B cell (primary cell): ENCODE data around the gene SESTD1. TPM values are rescaled to one million over a fixed set of nuclear protein-coding genes. Genes with fewer than 3 reads are reported as not detected.

Experiments
- ATAC-seq: fragments of 200-7000 bp; cut with Tn5 transposase; one replicate; pipeline ENCODE4 v1.10.0; 2021; ENCODE audit warnings: low read depth, mild to moderate bottlenecking, moderate number of reproducible peaks, moderate library complexity
- CTCF ChIA-PET: fragments of 350-600 bp; sonication (Branson Sonifier 250); formaldehyde crosslinking; loops from one replicate; lab custom pipeline; 2021; ENCODE audit warnings: antibody characterized with exemption, inconsistent platforms; lab: Charles Lee
- POLR2A ChIA-PET: fragments of 350-600 bp; sonication (Branson Sonifier 250); formaldehyde crosslinking; loops from one replicate; lab custom pipeline; 2021; ENCODE audit warnings: antibody characterized with exemption; lab: Charles Lee
- DNase-seq: peaks from one replicate; pipeline ENCODE4 v3.0.0; 2013
- H2AFZ ChIP-seq: 2 replicates; pipeline ENCODE4 v1.6.1; 2012; ENCODE audit warnings: mild to moderate bottlenecking, low read depth, low read length; ENCODE audit not compliant: insufficient read depth, poor library complexity, severe bottlenecking
- H3K27ac ChIP-seq, 2 donors: 1 replicate in 1 of 2; 2 replicates in 1 of 2; pipeline ENCODE4 v1.5.1; 2012 to 2013; ENCODE audit warnings: low read length in 2 of 2, mild to moderate bottlenecking in 2 of 2, moderate library complexity in 1 of 2
- H3K27me3 ChIP-seq, 4 experiments: fragments of 200-600 bp in 1 of 4; sonication (generic) in 1 of 4; replicated peaks in 1 of 4; 1 replicate in 2 of 4; 2 replicates in 2 of 4; pipeline versions ENCODE4 v1.6.1 to v1.7.0; 2013 to 2016; ENCODE audit warnings: low read length in 3 of 4, mild to moderate bottlenecking in 2 of 4, mixed read lengths in 1 of 4, moderate library complexity in 1 of 4; ENCODE audit not compliant: insufficient read depth in 4 of 4, control insufficient read depth in 3 of 4; ENCODE audit errors: control extremely low read depth in 1 of 4
- H3K36me3 ChIP-seq, 2 experiments: replicated peaks in 1 of 2; 1 replicate in 1 of 2; 2 replicates in 1 of 2; pipeline versions ENCODE4 v1.6.1 to v1.7.1; 2013; ENCODE audit warnings: low read length in 1 of 2; ENCODE audit not compliant: insufficient read depth in 2 of 2, control insufficient read depth in 1 of 2; ENCODE audit errors: control extremely low read depth in 1 of 2, extremely low read depth in 1 of 2
- H3K4me1 ChIP-seq, 2 donors: fragments of 200-600 bp in 1 of 2; sonication (generic) in 1 of 2; 1 replicate in 1 of 2; 2 replicates in 1 of 2; pipeline versions ENCODE4 v1.5.1 to v1.6.1; 2013 to 2017; ENCODE audit warnings: low read length in 2 of 2; ENCODE audit not compliant: control insufficient read depth in 2 of 2, insufficient read depth in 2 of 2
- H3K4me2 ChIP-seq: replicated peaks from 2 replicates; pipeline ENCODE3; 2012; ENCODE audit warnings: mild to moderate bottlenecking, low read depth, low read length; ENCODE audit not compliant: poor library complexity, severe bottlenecking
- H3K4me3 ChIP-seq, 5 experiments: fragments of 200-600 bp in 1 of 5; sonication (generic) in 1 of 5; 1 replicate in 3 of 5; 2 replicates in 2 of 5; pipeline versions ENCODE4 v1.5.1 to v1.7.0; 2011 to 2016; ENCODE audit warnings: low read length in 4 of 5, mild to moderate bottlenecking in 4 of 5, low read depth in 2 of 5, control low read depth in 1 of 5, moderate library complexity in 1 of 5; ENCODE audit not compliant: insufficient read depth in 1 of 5; ENCODE audit errors: control extremely low read depth in 1 of 5, extremely low read depth in 1 of 5
- H3K79me2 ChIP-seq: fragments of 200-600 bp; sonication (generic); one replicate; pipeline ENCODE4 v1.6.0; 2016; ENCODE audit warnings: low read length; ENCODE audit not compliant: control insufficient read depth, insufficient read depth
- H3K9ac ChIP-seq: fragments of 200-600 bp; sonication (generic); 2 replicates; pipeline ENCODE4 v1.6.1; 2017; ENCODE audit warnings: mild to moderate bottlenecking, low read length, moderate library complexity
- H3K9me3 ChIP-seq, 3 donors: one replicate each; pipeline versions ENCODE4 v1.6.1 to v1.7.1; 2013; ENCODE audit warnings: low read length in 2 of 3; ENCODE audit not compliant: control insufficient read depth in 2 of 3, insufficient read depth in 1 of 3; ENCODE audit errors: control extremely low read depth in 1 of 3
- H4K20me1 ChIP-seq: 2 replicates; pipeline ENCODE4 v1.6.0; 2012; ENCODE audit warnings: mild to moderate bottlenecking, low read length; ENCODE audit not compliant: insufficient read depth, control insufficient read depth, poor library complexity, severe bottlenecking
- H3K27ac Mint-ChIP-seq: one replicate; pipeline ENCODE4 v1.8.0; 2021; ENCODE audit warnings: mixed read lengths
- H3K27me3 Mint-ChIP-seq: one replicate; pipeline ENCODE4 v1.8.0; 2021; ENCODE audit warnings: mixed read lengths
- H3K4me1 Mint-ChIP-seq: one replicate; pipeline ENCODE4 v1.8.0; 2021; ENCODE audit warnings: mixed read lengths
- H3K4me3 Mint-ChIP-seq: one replicate; pipeline ENCODE4 v1.8.0; 2021; ENCODE audit warnings: mixed read lengths
- H3K9me3 Mint-ChIP-seq: one replicate; pipeline ENCODE4 v1.8.0; 2022; ENCODE audit warnings: mixed read lengths; ENCODE audit not compliant: insufficient read depth
- EZH2 ChIP-seq: IDR thresholded peaks from 2 replicates; pipeline ENCODE4 v1.6.1; 2012; ENCODE audit warnings: borderline replicate concordance, low read depth, mild to moderate bottlenecking, moderate library complexity, low read length; ENCODE audit not compliant: insufficient read depth, poor library complexity, severe bottlenecking
- WGBS: methylation state at CpG from one replicate; pipeline ENCODE4 v1.1.5; 2013; ENCODE audit warnings: missing lambda C conversion rate; ENCODE audit not compliant: insufficient coverage; 5-methylcytosine and 5-hydroxymethylcytosine counted together
- intact Hi-C: fragments of 100-400 bp; cut with micrococcal nuclease; formaldehyde crosslinking; loops from one replicate; pipeline ENCODE4 v1.10.0; 2022
- polyA plus RNA-seq: library from polyadenylated mRNA; depleted of rRNA; stranded (reverse); fragments of >200 nt; gene quantifications from 2 replicates; pipeline ENCODE4 v1.2.3, GENCODE V29; 2012
- total RNA-seq, 2 donors: library from RNA; stranded (reverse); fragments of 120-200 nt in 1 of 2; gene quantifications; 1 replicate in 1 of 2; 2 replicates in 1 of 2; pipeline versions ENCODE4 v1.2.3 to v1.2.4, GENCODE V29; 2013 to 2022
- TF ChIP-seq, protein P1 (sequence below): fragments of 200-600 bp; IDR thresholded peaks from one replicate; pipeline ENCODE4 v1.8.0; 2022; ENCODE audit warnings: antibody characterized with exemption, mild to moderate bottlenecking

Gene SESTD1
- total and polyA plus RNA-seq, 2 donors (not counting 1 experiment from before 2014, with no cell fraction given): 52.0 to 66.1 TPM

- H2AFZ ChIP-seq: peak overlapping the region; percentile 48
- ChIA-PET POLR2A (no interaction called here), CTCF (interaction anchor here (1.1 to 1.6 kb wide), 6 partner anchors 10 to 57 kb away, joined by 3 to 5 read pairs (median 3); no protein-coding TSS in a partner anchor)
- peak overlapping the region; percentile 41 for H3K9ac ChIP-seq
- H3K9me3 ChIP-seq: no peaks in the 10 kb centered on the region
- H3K4me3 ChIP-seq: peak overlapping the region in 1 of 5 experiments; percentile 46
- ATAC-seq (no peak), DNase-seq (no peak)
- peak overlapping the region in 1 of 2 donors; percentile 59 for H3K27ac ChIP-seq
- H3K4me1 ChIP-seq: peaks cover 29 to 33% of the 10 kb centered on the region in 2 donors
- no peaks in the 10 kb centered on the region for H3K79me2 ChIP-seq
- TF ChIP-seq, protein P1, sequence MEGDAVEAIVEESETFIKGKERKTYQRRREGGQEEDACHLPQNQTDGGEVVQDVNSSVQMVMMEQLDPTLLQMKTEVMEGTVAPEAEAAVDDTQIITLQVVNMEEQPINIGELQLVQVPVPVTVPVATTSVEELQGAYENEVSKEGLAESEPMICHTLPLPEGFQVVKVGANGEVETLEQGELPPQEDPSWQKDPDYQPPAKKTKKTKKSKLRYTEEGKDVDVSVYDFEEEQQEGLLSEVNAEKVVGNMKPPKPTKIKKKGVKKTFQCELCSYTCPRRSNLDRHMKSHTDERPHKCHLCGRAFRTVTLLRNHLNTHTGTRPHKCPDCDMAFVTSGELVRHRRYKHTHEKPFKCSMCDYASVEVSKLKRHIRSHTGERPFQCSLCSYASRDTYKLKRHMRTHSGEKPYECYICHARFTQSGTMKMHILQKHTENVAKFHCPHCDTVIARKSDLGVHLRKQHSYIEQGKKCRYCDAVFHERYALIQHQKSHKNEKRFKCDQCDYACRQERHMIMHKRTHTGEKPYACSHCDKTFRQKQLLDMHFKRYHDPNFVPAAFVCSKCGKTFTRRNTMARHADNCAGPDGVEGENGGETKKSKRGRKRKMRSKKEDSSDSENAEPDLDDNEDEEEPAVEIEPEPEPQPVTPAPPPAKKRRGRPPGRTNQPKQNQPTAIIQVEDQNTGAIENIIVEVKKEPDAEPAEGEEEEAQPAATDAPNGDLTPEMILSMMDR: no peak
- no peak for TF ChIP-seq EZH2
- no peaks in the 10 kb centered on the region for H3K9me3 Mint-ChIP-seq
- H3K4me2 ChIP-seq: peak overlapping the region; percentile 74
- H3K4me3 Mint-ChIP-seq: peak overlapping the region; percentile 74
- H3K27me3 Mint-ChIP-seq: no peaks in the 10 kb centered on the region
- peak overlapping the region; percentile 54 for H3K27ac Mint-ChIP-seq
- WGBS: 100% methylated on average over 3 of the region's 4 CpGs
- H3K36me3 ChIP-seq: no peaks in the 10 kb centered on the region
- H4K20me1 ChIP-seq: no peaks in the 10 kb centered on the region
- peaks cover 39% of the 10 kb centered on the region for H3K4me1 Mint-ChIP-seq
- intact Hi-C loops: loop anchor here (2.0 kb wide), 1 partner anchor 15 kb away; no protein-coding TSS in a partner anchor
- H3K27me3 ChIP-seq: no peaks in the 10 kb centered on the region
Measured at GRCh38 chr2:179275253-179276012, 10.8 kb upstream of the SESTD1 start.

DNA sequence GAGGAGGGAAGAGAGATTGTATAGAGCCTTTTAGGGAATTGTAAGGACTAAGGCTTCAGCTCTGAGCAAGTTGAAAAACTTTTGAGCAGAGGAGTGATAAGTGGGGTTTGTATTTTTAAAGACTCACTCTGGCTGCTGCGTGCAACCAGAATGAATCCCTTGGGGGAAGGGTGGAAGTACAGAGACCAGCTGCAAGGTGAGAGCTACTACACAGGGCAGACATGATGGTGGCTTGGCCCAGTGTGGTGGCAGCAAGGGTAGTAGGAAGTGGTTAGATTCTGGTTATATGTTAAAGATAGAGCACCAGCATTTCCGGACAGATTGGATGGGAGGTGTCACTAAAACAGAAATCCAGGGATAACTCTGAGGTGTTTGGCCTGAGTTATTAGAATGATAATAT, 10.1 kb upstream of the SESTD1 start:
- no peaks in the 10 kb centered on the region for H4K20me1 ChIP-seq
- peak overlapping the region in 1 of 2 donors; percentile 59 for H3K27ac ChIP-seq
- H3K9me3 ChIP-seq: no peaks in the 10 kb centered on the region
- H3K9ac ChIP-seq: peak overlapping the region; percentile 41
- peak overlapping the region; percentile 74 for H3K4me2 ChIP-seq
- peak overlapping the region in 2 of 5 experiments; percentile 9 to 46 for H3K4me3 ChIP-seq
- H3K36me3 ChIP-seq: no peaks in the 10 kb centered on the region
- 0% methylated on average over 1 of the region's 2 CpGs for WGBS
- peak overlapping the region; percentile 82 for H3K27ac Mint-ChIP-seq
- DNase-seq (peak; percentile 70), ATAC-seq (peak; percentile 99)
- CTCF ChIA-PET: interaction anchor here (1.1 to 1.4 kb wide), 4 partner anchors 9 to 56 kb away, joined by 3 to 4 read pairs (median 3); no protein-coding TSS in a partner anchor
- H2AFZ ChIP-seq: peak overlapping the region; percentile 48
- H3K4me3 Mint-ChIP-seq: peak overlapping the region; percentile 74
- POLR2A ChIA-PET: interaction anchor here (0.5 kb wide), 1 partner anchor 16 kb away, joined by 4 read pairs; no protein-coding TSS in a partner anchor
- H3K4me1 ChIP-seq: peaks cover 29 to 33% of the 10 kb centered on the region in 2 donors
- no peaks in the 10 kb centered on the region for H3K27me3 Mint-ChIP-seq
- H3K27me3 ChIP-seq: no peaks in the 10 kb centered on the region
- intact Hi-C loops: loop anchor here (1.0 to 5.0 kb wide), 3 partner anchors 9 to 37 kb away; no protein-coding TSS in a partner anchor
- H3K9me3 Mint-ChIP-seq: no peaks in the 10 kb centered on the region
- no peaks in the 10 kb centered on the region for H3K79me2 ChIP-seq
- H3K4me1 Mint-ChIP-seq: peaks cover 39% of the 10 kb centered on the region
- TF ChIP-seq EZH2: no peak
- TF ChIP-seq, protein P1: no peak
